MG63 (cell line): ENCODE measurements around the gene RAF1. TPM values are rescaled to one million over a fixed set of nuclear protein-coding genes. Genes with fewer than 3 reads are reported as not detected.
"Not testable (repeated sequence)": the region's sequence is repeated elsewhere in the genome, so short reads cannot be mapped to it uniquely, and the experiment has no call there.

Experiments used
- DNase-seq: peaks from one replicate; pipeline ENCODE4 v3.0.0-alpha.2; 2020
- H3K27me3 ChIP-seq: fragments of 250-450 bp; sonication (Bioruptor Pico); 2 replicates; pipeline ENCODE4 v1.5.1; 2020; ENCODE audit warnings: mild to moderate bottlenecking, moderate library complexity
- H3K36me3 ChIP-seq: fragments of 250-450 bp; sonication (Bioruptor Pico); 2 replicates; pipeline ENCODE4 v1.5.1; 2020; ENCODE audit warnings: mild to moderate bottlenecking, moderate library complexity
- H3K4me3 ChIP-seq: fragments of 250-450 bp; sonication (Bioruptor Pico); 2 replicates; pipeline ENCODE4 v1.5.1; 2020; ENCODE audit warnings: mild to moderate bottlenecking, moderate library complexity
- H3K9me3 ChIP-seq: fragments of 250-450 bp; sonication (Bioruptor Pico); 2 replicates; pipeline ENCODE4 v1.5.1; 2020; ENCODE audit warnings: mild to moderate bottlenecking, moderate library complexity
- total RNA-seq: library from RNA; depleted of rRNA; stranded (reverse); fragments of >200 nt; shearing (Covaris generic); gene quantifications from 2 replicates; pipeline ENCODE4 v1.2.3, GENCODE V29; 2014; ENCODE audit warnings: low replicate concordance; rRNA removed

RAF1 gene
- total RNA-seq: 62.0 and 96.8 TPM in 2 replicates

- Histone ChIP-seq H3K27me3 (no peaks in the 10 kb centered on the region), H3K36me3 (no peaks in the 10 kb centered on the region; the same call in 1 of the 2 replicates), H3K9me3 (no peaks in the 10 kb centered on the region), H3K4me3 (peak within 1 kb of the TSS; percentile 85)
- DNase-seq: peak; percentile 95
These were observed at the start of gene RAF1 for GRCh38 chr3:12663936-12664908. Gene RAF1, minus strand, starts transcription at chr3:12664117. Its CDS starts 45,396 bp downstream, at chr3:12618721.

- Histone ChIP-seq H3K9me3 (no peaks in the 10 kb centered on the region), H3K27me3 (no peaks in the 10 kb centered on the region), H3K4me3 (no peak overlapping the region), H3K36me3 (no peaks in the 10 kb centered on the region)
- no peak for DNase-seq
These were observed 46.1 kb upstream of the RAF1 start for GRCh38 chr3:12710062-12710461.

- H3K27me3 ChIP-seq: no peaks in the 10 kb centered on the region
- DNase-seq: no peak
- H3K36me3 ChIP-seq: no peaks in the 10 kb centered on the region
- no peaks in the 10 kb centered on the region for H3K9me3 ChIP-seq
- no peak overlapping the region for H3K4me3 ChIP-seq
These were observed 45.4 kb upstream of the RAF1 start for GRCh38 chr3:12709334-12709733.

- peak; percentile 89 for DNase-seq
- Histone ChIP-seq H3K4me3 (no peak overlapping the region), H3K36me3 (no peaks in the 10 kb centered on the region), H3K9me3 (no peaks in the 10 kb centered on the region), H3K27me3 (no peaks in the 10 kb centered on the region)
These were observed 44.8 kb upstream of the RAF1 start for GRCh38 chr3:12708584-12709192.

DNA sequence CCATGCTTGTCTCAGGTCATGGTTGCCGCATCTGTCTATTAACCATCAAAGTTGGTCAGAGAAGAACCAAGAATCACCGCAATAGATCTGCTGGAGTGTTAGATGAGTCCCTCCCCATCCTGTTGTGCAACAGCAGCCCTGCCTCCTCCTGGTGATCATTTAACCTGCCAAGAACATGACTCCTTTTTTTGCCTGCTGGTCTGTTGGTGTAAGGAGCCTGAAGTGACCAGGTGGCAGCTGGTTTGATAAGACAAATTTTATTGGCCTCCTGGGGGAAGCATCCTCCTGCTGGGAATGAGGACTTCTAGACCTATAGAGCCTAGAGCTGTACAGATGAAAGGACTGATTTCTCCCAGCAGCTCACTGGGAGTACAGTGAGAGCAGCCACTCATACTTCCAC is 43.5 kb upstream of the RAF1 start:
- no peak for DNase-seq
- Histone ChIP-seq H3K36me3 (no peaks in the 10 kb centered on the region), H3K4me3 (no peak overlapping the region)

GRCh38 chr3:12706504-12707253 is 42.8 kb upstream of the RAF1 start:
- no peak overlapping the region for H3K4me3 ChIP-seq
- DNase-seq: peak; percentile 50
- H3K36me3 ChIP-seq: no peaks in the 10 kb centered on the region
- H3K9me3 ChIP-seq: no peaks in the 10 kb centered on the region
- H3K27me3 ChIP-seq: no peaks in the 10 kb centered on the region

More for the DNA sequence above, 43.5 kb upstream of the RAF1 start:
- Histone ChIP-seq H3K27me3 (no peaks in the 10 kb centered on the region), H3K9me3 (no peaks in the 10 kb centered on the region)

DNA sequence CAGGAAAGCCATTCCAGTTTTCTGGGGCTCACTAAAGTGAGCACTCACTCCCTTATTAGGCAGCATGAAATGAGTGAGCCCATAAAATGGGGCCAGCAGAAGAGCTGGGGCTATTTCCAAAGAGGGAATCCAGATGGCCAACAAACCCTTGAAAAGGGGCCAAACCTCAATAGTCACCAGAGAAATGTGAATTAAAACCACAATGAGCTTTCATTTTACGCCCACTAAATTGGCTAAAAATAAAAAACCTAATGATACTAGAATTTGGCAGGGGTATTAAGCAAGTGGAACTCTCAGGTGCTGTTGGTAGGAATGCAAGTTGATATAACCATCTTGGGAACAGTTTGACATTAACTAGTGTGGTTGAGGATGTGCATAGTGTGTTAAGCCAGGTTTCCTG is 42.1 kb upstream of the RAF1 start:
- H3K9me3 ChIP-seq: no peaks in the 10 kb centered on the region
- H3K4me3 ChIP-seq: no peak overlapping the region
- H3K36me3 ChIP-seq: no peaks in the 10 kb centered on the region
- peak; percentile 33 for DNase-seq
- no peaks in the 10 kb centered on the region for H3K27me3 ChIP-seq

DNA sequence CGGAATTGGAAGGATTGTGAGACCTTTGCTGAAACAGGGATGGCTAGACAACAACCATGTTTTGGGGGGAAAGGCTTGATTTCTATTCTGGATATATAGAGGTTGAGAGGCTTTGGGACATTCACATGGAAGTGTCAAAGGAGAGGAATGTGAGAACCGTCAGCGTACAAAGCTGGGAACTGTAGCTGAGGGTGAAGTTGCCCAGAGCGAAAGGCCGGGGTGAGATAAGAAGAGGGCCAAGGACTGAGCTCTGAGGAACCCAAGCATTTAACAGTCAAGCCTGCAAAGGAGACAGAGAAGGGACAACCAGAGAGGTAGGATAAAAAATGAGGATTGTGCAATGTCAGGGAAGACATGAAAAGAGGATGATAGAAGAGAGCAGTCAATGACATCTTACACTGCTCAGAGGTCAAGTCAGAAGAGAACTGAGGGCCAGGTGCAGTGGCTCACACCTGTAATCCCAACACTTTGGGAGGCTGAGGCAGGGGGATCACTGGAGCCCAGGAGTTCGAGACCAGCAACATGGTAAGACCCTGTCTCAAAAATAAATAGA is 41.5 kb upstream of the RAF1 start:
- Histone ChIP-seq H3K4me3 (no peak overlapping the region), H3K27me3 (no peaks in the 10 kb centered on the region), H3K36me3 (no peaks in the 10 kb centered on the region), H3K9me3 (no peaks in the 10 kb centered on the region)
- DNase-seq: no peak

GRCh38 chr3:12702501-12702900 is 38.6 kb upstream of the RAF1 start:
- H3K4me3 ChIP-seq: no peak overlapping the region
- no peaks in the 10 kb centered on the region for H3K27me3 ChIP-seq
- no peaks in the 10 kb centered on the region for H3K9me3 ChIP-seq
- no peak for DNase-seq
- no peaks in the 10 kb centered on the region for H3K36me3 ChIP-seq

- not testable (repeated sequence) for H3K36me3 ChIP-seq, DNase-seq, H3K4me3 ChIP-seq, H3K9me3 ChIP-seq, H3K27me3 ChIP-seq
These were observed 37.7 kb upstream of the RAF1 start for GRCh38 chr3:12701601-12702000.

DNA sequence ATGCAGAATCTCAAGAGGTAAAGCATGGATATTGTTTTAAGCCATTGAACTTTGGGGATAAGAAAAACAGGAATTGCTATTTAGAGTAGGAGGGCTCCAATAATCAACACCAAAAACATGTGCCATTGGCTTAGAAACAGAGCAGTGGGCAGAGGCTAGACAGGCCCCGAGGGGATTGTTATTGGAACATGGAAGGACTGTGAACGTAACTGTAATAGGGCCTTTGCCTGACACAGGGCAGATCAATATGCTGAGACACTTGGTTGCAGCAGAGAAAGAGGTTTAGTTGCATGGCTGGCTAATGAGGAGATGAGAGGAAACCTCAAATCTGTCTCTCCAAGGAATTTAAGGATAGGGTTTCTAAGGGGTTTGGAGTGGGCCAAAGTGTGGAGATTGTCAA is 36.9 kb upstream of the RAF1 start:
- H3K9me3 ChIP-seq: no peaks in the 10 kb centered on the region
- no peak overlapping the region for H3K4me3 ChIP-seq
- no peaks in the 10 kb centered on the region for H3K27me3 ChIP-seq
- H3K36me3 ChIP-seq: no peaks in the 10 kb centered on the region
- DNase-seq: no peak

DNA sequence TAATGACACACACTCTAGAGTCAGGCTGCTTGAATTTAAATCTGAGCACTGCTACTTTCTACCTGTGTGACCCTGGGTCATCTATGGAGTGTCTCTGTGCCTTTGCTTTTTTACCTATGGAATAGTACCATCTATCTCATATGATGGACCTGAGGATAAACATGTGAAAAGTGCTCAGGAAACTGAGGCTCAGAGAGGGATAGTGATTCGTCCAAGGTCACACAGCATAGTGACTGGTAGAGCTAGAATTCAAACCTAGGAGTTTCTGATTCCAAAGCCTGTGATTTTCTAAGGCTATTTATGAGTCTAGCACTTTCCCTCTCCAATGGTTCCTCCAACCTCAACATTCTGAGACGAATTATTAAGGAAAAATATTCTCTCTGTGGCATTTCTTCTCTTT is 32.0 kb upstream of the RAF1 start:
- H3K27me3 ChIP-seq: no peaks in the 10 kb centered on the region
- no peak overlapping the region for H3K4me3 ChIP-seq
- H3K9me3 ChIP-seq: no peaks in the 10 kb centered on the region
- H3K36me3 ChIP-seq: no peaks in the 10 kb centered on the region
- no peak for DNase-seq

DNA sequence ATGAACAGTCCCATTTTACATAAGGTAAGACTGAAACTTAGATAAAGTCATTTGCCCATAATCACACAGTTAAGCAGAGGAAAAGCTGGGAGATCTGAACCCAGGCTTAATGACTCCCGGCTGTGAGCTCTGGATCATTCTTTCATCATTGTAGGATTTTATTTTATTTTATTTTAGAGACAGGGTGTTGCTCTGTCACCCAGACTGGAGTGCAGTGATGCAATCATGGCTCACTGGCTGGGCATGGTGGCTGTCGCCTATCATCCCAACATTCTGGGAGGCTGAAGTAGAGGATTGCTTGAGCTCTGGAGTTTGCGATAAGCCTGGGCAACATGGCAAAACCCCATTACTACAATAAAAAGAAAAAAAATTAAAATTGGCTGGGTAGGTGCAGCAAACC is 31.2 kb upstream of the RAF1 start:
- no peaks in the 10 kb centered on the region for H3K36me3 ChIP-seq
- no peaks in the 10 kb centered on the region for H3K9me3 ChIP-seq
- no peak for DNase-seq

GRCh38 chr3:12692444-12692843 is 28.5 kb upstream of the RAF1 start:
- Histone ChIP-seq H3K4me3 (no peak overlapping the region), H3K9me3 (no peaks in the 10 kb centered on the region), H3K36me3 (no peaks in the 10 kb centered on the region), H3K27me3 (no peaks in the 10 kb centered on the region)
- no peak for DNase-seq

More for the DNA sequence above, 31.2 kb upstream of the RAF1 start:
- Histone ChIP-seq H3K27me3 (no peaks in the 10 kb centered on the region), H3K4me3 (no peak overlapping the region)

- H3K9me3 ChIP-seq: no peaks in the 10 kb centered on the region
- no peaks in the 10 kb centered on the region for H3K27me3 ChIP-seq
- no peak overlapping the region for H3K4me3 ChIP-seq
- no peak for DNase-seq
- H3K36me3 ChIP-seq: no peaks in the 10 kb centered on the region
These were observed 26.2 kb upstream of the RAF1 start for GRCh38 chr3:12689997-12690711.

DNA sequence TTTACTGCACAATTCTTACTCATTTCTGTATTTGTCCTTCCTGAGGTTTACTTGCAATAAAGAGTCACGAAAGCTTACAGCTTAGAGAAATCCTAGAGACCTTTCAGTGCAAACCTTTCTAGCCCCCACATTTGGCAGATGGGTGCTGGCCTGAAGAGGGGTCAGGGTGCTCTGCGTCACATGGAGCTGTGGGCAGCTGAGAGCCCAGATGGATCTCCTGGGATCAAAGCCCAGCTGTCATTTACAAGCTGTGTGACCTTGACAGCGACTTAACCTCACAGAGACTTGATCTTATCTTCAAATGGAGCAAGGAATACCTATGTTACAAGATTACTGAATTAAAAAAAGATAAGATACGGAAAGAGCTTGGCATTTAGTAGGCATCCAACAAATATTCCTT is 24.0 kb upstream of the RAF1 start:
- Histone ChIP-seq H3K36me3 (no peaks in the 10 kb centered on the region), H3K4me3 (no peak overlapping the region), H3K9me3 (no peaks in the 10 kb centered on the region), H3K27me3 (no peaks in the 10 kb centered on the region)
- no peak for DNase-seq
